A673 (cell line): Measurements from ENCODE around the gene GUK1.

Experiments used
- CTCF ChIP-seq: fragments of 300-800, 200-600 bp; sonication (generic); conservative IDR thresholded peaks from 2 replicates; pipeline ENCODE4 v1.5.1; 2017; ENCODE audit warnings: low read depth, mild to moderate bottlenecking, antibody characterized with exemption, low read length, moderate library complexity, mixed read lengths
- EZH2 ChIP-seq: fragments of 200-600 bp; sonication (generic); IDR thresholded peaks from 2 replicates; pipeline ENCODE4 v1.6.1; 2017; ENCODE audit warnings: borderline replicate concordance, low read depth, mild to moderate bottlenecking, mixed read lengths, antibody characterized with exemption, low read length; ENCODE audit not compliant: poor library complexity, severe bottlenecking

- TF ChIP-seq CTCF, result no peak
- TF ChIP-seq EZH2, result no peak
These were observed 11.3 kb downstream of the GUK1 start for GRCh38 chr1:228151180-228151925.
